Liver (tissue), 9 donors: Measurements from ENCODE around the gene THNSL1. TPM values are rescaled to one million over a fixed set of nuclear protein-coding genes. Genes with fewer than 3 reads are reported as not detected.

Experiments
- DNase-seq: peaks from one replicate; pipeline ENCODE4 v3.0.0-alpha.2; 2017; ENCODE audit warnings: low spot score
- H3K27ac ChIP-seq, 2 donors: one replicate each; pipeline ENCODE4 v1.7.0; 2013; ENCODE audit warnings: inconsistent platforms in 2 of 2, low read length in 2 of 2, control low read depth in 1 of 2, low read depth in 1 of 2, mild to moderate bottlenecking in 1 of 2
- H3K27me3 ChIP-seq, 4 donors: one replicate each; pipeline versions ENCODE4 v1.6.1 to v1.7.0; 2013; ENCODE audit warnings: low read length in 3 of 4, inconsistent platforms in 1 of 4, mild to moderate bottlenecking in 1 of 4, moderate library complexity in 1 of 4; ENCODE audit not compliant: control insufficient read depth in 4 of 4, insufficient read depth in 4 of 4
- H3K36me3 ChIP-seq, 4 donors: one replicate each; pipeline versions ENCODE4 v1.6.1 to v1.7.0; 2013; ENCODE audit warnings: low read length in 3 of 4, mild to moderate bottlenecking in 3 of 4, low read depth in 1 of 4, moderate library complexity in 1 of 4; ENCODE audit not compliant: control insufficient read depth in 4 of 4, insufficient read depth in 3 of 4
- H3K4me1 ChIP-seq, 4 donors: one replicate each; pipeline versions ENCODE4 v1.6.1 to v1.7.0; 2013; ENCODE audit warnings: low read length in 3 of 4, mild to moderate bottlenecking in 3 of 4, moderate library complexity in 1 of 4; ENCODE audit not compliant: control insufficient read depth in 4 of 4, insufficient read depth in 4 of 4
- H3K4me3 ChIP-seq, 3 donors: one replicate each; pipeline versions ENCODE4 v1.6.1 to v1.7.0; 2013; ENCODE audit warnings: low read length in 3 of 3, control low read depth in 1 of 3, low read depth in 1 of 3, mild to moderate bottlenecking in 1 of 3
- H3K9ac ChIP-seq, 2 donors: one replicate each; pipeline ENCODE4 v1.7.0; 2013; ENCODE audit warnings: low read length in 2 of 2, mild to moderate bottlenecking in 2 of 2, moderate library complexity in 2 of 2, control low read depth in 1 of 2, low read depth in 1 of 2
- H3K9me3 ChIP-seq, 4 donors: one replicate each; pipeline versions ENCODE4 v1.6.1 to v1.7.0; 2013; ENCODE audit warnings: low read length in 3 of 4; ENCODE audit not compliant: control insufficient read depth in 4 of 4
- CTCF ChIP-seq: fragments of 150-350 bp; IDR thresholded peaks from 2 replicates; pipeline ENCODE4 v1.5.1; 2017; ENCODE audit warnings: improper control_type of control experiment, low read depth, low read length; ENCODE audit not compliant: missing input control
- EGR1 ChIP-seq, 2 donors: IDR thresholded peaks; 2 replicates each; pipeline ENCODE4 v1.6.1; 2016 to 2018; ENCODE audit warnings: antibody characterized with exemption in 2 of 2, low read depth in 2 of 2
- FOXA1 ChIP-seq: IDR thresholded peaks from 2 replicates; pipeline ENCODE4 v1.6.1; 2016; ENCODE audit warnings: antibody characterized with exemption
- FOXA2 ChIP-seq: IDR thresholded peaks from 2 replicates; pipeline ENCODE4 v1.6.1; 2016; ENCODE audit warnings: antibody characterized with exemption
- GABPA ChIP-seq, 2 donors: IDR thresholded peaks in 1 of 2; conservative IDR thresholded peaks in 1 of 2; 2 replicates each; pipeline ENCODE4 v1.6.1; 2016; ENCODE audit warnings: antibody characterized with exemption in 2 of 2, mild to moderate bottlenecking in 1 of 2, moderate library complexity in 1 of 2
- HNF4A ChIP-seq, 2 donors: conservative IDR thresholded peaks; 2 replicates each; pipeline ENCODE4 v1.6.1; 2016; ENCODE audit warnings: antibody characterized with exemption in 2 of 2, mild to moderate bottlenecking in 2 of 2
- HNF4G ChIP-seq: IDR thresholded peaks from 2 replicates; pipeline ENCODE4 v1.6.1; 2016; ENCODE audit warnings: antibody characterized with exemption
- JUND ChIP-seq, 2 donors: IDR thresholded peaks; 2 replicates each; pipeline ENCODE4 v1.6.1; 2016; ENCODE audit warnings: antibody characterized with exemption in 2 of 2
- NR2F2 ChIP-seq: IDR thresholded peaks from 2 replicates; pipeline ENCODE4 v1.6.1; 2016; ENCODE audit warnings: antibody characterized with exemption
- RAD21 ChIP-seq, 2 donors: IDR thresholded peaks; 2 replicates each; pipeline ENCODE4 v1.6.1; 2016; ENCODE audit warnings: antibody characterized with exemption in 2 of 2, mild to moderate bottlenecking in 2 of 2
- REST ChIP-seq: IDR thresholded peaks from 2 replicates; pipeline ENCODE4 v1.6.1; 2016; ENCODE audit warnings: antibody characterized with exemption, mild to moderate bottlenecking
- RXRA ChIP-seq, 2 donors: IDR thresholded peaks; 2 replicates each; pipeline ENCODE4 v1.6.1; 2017 to 2018; ENCODE audit warnings: antibody characterized with exemption in 2 of 2, mild to moderate bottlenecking in 1 of 2
- SP1 ChIP-seq: IDR thresholded peaks from 2 replicates; pipeline ENCODE4 v1.6.1; 2018; ENCODE audit warnings: antibody characterized with exemption, mild to moderate bottlenecking
- TAF1 ChIP-seq: conservative IDR thresholded peaks from 2 replicates; pipeline ENCODE4 v1.6.1; 2016; ENCODE audit warnings: antibody characterized with exemption, mild to moderate bottlenecking
- YY1 ChIP-seq: IDR thresholded peaks from 2 replicates; pipeline ENCODE4 v1.6.1; 2016; ENCODE audit warnings: antibody characterized with exemption, mild to moderate bottlenecking
- ZBTB33 ChIP-seq: IDR thresholded peaks from 2 replicates; pipeline ENCODE4 v1.6.1; 2016; ENCODE audit warnings: antibody characterized with exemption
- WGBS: extraction: QIAGEN DNeasy Blood & Tissue Kit; methylation state at CpG from one replicate; pipeline ENCODE4 v1.1.7; 2013; 5-methylcytosine and 5-hydroxymethylcytosine counted together
- polyA plus RNA-seq, 2 donors: library from polyadenylated mRNA; stranded (reverse) in 1 of 2; unstranded in 1 of 2; fragments of 200-250 nt in 1 of 2; fragments of >200 nt in 1 of 2; fragmentation: Nextera tagmentation in 1 of 2; extraction: Ambion mirVana in 1 of 2; gene quantifications; one replicate each; pipeline versions ENCODE4 v1.2.1 to v1.2.3, GENCODE V29; 2013 to 2015
- total RNA-seq, 2 donors: library from RNA; depleted of rRNA; stranded (reverse); fragments of >200 nt; gene quantifications; one replicate each; pipeline ENCODE4 v1.2.3, GENCODE V29; 2014
- TF ChIP-seq, protein P1 (sequence below): IDR thresholded peaks from 2 replicates; pipeline ENCODE4 v1.6.1; 2016; ENCODE audit warnings: antibody characterized with exemption
- TF ChIP-seq, protein P2 (sequence below): IDR thresholded peaks from 2 replicates; pipeline ENCODE4 v1.6.1; 2016; ENCODE audit warnings: antibody characterized with exemption
- donor health status: healthy.
- donor health status: healthy.
- donor health status: healthy.
- donor health status: healthy.
- donor health status: healthy.

THNSL1 gene
- total and polyA plus RNA-seq, 4 donors = 5.0 to 8.2 (median 7.8) TPM

DNA sequence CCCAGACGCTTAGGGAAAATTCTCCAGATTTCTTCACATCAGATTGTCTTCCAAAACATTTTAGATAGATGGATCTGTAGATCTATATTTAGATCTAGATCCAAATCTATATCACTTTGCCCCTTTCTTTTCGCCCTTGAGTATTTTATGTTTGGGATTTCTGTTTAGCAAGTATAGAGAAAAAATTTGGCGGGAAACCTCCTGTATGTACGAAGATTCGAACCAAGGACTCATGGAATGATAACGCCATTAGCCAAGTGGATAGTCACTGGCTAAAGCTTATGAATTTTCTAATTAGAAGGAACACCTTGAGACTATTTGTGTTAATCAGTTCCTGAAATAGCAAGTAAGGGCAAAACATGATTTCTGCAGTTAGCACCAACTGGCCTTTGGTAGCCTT is 1.2 kb downstream of the THNSL1 start:
- peaks cover 3 to 14% (median 13%) of the 10 kb centered on the region in 4 donors for H3K4me1 ChIP-seq
- H3K27ac ChIP-seq = peak overlapping the region; percentile 97 to 99
- peak overlapping the region; percentile 91 to 99 for H3K9ac ChIP-seq
- peak overlapping the region; percentile 39 to 89 (median 71) for H3K4me3 ChIP-seq
- TF ChIP-seq FOXA1 (no peak), HNF4A (conservative IDR thresholded peaks at IDR 0.05) (no peak), HNF4G (no peak), NR2F2 (no peak), YY1 (no peak), CTCF (no peak), JUND (IDR thresholded peaks at IDR 0.05) (no peak)
- TF ChIP-seq, protein P1, sequence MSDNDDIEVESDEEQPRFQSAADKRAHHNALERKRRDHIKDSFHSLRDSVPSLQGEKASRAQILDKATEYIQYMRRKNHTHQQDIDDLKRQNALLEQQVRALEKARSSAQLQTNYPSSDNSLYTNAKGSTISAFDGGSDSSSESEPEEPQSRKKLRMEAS = no peak
- no peak for DNase-seq
- WGBS = 92% methylated on average over 6 of the region's 6 CpGs
- no peaks in the 10 kb centered on the region for H3K36me3 ChIP-seq
- no peaks in the 10 kb centered on the region for H3K9me3 ChIP-seq
- no peaks in the 10 kb centered on the region for H3K27me3 ChIP-seq

- peaks cover 3 to 14% (median 13%) of the 10 kb centered on the region in 4 donors for H3K4me1 ChIP-seq
- no peak for DNase-seq
- no peaks in the 10 kb centered on the region for H3K27me3 ChIP-seq
- H3K27ac ChIP-seq = no peak overlapping the region
- no peak for TF ChIP-seq RXRA (IDR thresholded peaks at IDR 0.05)
- TF ChIP-seq SP1 = no peak
- no peak for TF ChIP-seq YY1
- TF ChIP-seq JUND (IDR thresholded peaks at IDR 0.05) = no peak
- no peak for TF ChIP-seq TAF1
- no peak for TF ChIP-seq NR2F2
- no peak for TF ChIP-seq FOXA2
- TF ChIP-seq HNF4G = no peak
- no peak for TF ChIP-seq GABPA (IDR thresholded peaks at IDR 0.05 in 1 of 2, conservative IDR thresholded peaks at IDR 0.05 in 1 of 2)
- no peak for TF ChIP-seq ZBTB33
- TF ChIP-seq FOXA1 = no peak
- TF ChIP-seq, protein P1 = no peak
- no peak for TF ChIP-seq EGR1 (IDR thresholded peaks at IDR 0.05; ENCODE audit: low read depth in 2 of 2)
- no peak for TF ChIP-seq REST
- no peak for TF ChIP-seq RAD21 (IDR thresholded peaks at IDR 0.05)
- TF ChIP-seq HNF4A (conservative IDR thresholded peaks at IDR 0.05) = no peak
- TF ChIP-seq, protein P2, sequence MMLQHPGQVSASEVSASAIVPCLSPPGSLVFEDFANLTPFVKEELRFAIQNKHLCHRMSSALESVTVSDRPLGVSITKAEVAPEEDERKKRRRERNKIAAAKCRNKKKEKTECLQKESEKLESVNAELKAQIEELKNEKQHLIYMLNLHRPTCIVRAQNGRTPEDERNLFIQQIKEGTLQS = no peak
- no peak for TF ChIP-seq CTCF
- H3K9ac ChIP-seq = no peak overlapping the region
- no peak overlapping the region for H3K4me3 ChIP-seq
- no peaks in the 10 kb centered on the region for H3K9me3 ChIP-seq
- H3K36me3 ChIP-seq = no peaks in the 10 kb centered on the region
- 94% methylated on average over 3 of the region's 3 CpGs for WGBS
Observed at GRCh38 chr10:25018703-25019102, 2.3 kb downstream of the THNSL1 start.
